ENCODE results near the gene PTPN7. TPM values are rescaled to one million over a fixed set of nuclear protein-coding genes. Genes with fewer than 3 reads are reported as not detected.

The PTPN7 gene
- total and polyA plus RNA-seq, 2 of the 13 experiments (the other 11 are each of a cell fraction or from before 2014, with no cell fraction given) = not detected

- TF ChIP-seq, protein P1, sequence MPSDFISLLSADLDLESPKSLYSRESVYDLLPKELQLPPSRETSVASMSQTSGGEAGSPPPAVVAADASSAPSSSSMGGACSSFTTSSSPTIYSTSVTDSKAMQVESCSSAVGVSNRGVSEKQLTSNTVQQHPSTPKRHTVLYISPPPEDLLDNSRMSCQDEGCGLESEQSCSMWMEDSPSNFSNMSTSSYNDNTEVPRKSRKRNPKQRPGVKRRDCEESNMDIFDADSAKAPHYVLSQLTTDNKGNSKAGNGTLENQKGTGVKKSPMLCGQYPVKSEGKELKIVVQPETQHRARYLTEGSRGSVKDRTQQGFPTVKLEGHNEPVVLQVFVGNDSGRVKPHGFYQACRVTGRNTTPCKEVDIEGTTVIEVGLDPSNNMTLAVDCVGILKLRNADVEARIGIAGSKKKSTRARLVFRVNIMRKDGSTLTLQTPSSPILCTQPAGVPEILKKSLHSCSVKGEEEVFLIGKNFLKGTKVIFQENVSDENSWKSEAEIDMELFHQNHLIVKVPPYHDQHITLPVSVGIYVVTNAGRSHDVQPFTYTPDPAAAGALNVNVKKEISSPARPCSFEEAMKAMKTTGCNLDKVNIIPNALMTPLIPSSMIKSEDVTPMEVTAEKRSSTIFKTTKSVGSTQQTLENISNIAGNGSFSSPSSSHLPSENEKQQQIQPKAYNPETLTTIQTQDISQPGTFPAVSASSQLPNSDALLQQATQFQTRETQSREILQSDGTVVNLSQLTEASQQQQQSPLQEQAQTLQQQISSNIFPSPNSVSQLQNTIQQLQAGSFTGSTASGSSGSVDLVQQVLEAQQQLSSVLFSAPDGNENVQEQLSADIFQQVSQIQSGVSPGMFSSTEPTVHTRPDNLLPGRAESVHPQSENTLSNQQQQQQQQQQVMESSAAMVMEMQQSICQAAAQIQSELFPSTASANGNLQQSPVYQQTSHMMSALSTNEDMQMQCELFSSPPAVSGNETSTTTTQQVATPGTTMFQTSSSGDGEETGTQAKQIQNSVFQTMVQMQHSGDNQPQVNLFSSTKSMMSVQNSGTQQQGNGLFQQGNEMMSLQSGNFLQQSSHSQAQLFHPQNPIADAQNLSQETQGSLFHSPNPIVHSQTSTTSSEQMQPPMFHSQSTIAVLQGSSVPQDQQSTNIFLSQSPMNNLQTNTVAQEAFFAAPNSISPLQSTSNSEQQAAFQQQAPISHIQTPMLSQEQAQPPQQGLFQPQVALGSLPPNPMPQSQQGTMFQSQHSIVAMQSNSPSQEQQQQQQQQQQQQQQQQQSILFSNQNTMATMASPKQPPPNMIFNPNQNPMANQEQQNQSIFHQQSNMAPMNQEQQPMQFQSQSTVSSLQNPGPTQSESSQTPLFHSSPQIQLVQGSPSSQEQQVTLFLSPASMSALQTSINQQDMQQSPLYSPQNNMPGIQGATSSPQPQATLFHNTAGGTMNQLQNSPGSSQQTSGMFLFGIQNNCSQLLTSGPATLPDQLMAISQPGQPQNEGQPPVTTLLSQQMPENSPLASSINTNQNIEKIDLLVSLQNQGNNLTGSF (CRISPR knock-in tag; IDR thresholded peaks at IDR 0.05) = no peak
- TF ChIP-seq, protein P2, sequence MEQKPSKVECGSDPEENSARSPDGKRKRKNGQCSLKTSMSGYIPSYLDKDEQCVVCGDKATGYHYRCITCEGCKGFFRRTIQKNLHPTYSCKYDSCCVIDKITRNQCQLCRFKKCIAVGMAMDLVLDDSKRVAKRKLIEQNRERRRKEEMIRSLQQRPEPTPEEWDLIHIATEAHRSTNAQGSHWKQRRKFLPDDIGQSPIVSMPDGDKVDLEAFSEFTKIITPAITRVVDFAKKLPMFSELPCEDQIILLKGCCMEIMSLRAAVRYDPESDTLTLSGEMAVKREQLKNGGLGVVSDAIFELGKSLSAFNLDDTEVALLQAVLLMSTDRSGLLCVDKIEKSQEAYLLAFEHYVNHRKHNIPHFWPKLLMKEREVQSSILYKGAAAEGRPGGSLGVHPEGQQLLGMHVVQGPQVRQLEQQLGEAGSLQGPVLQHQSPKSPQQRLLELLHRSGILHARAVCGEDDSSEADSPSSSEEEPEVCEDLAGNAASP (CRISPR knock-in tag; IDR thresholded peaks at IDR 0.05; ENCODE audit: borderline replicate concordance) = no peak
- TF ChIP-seq NCOA5 (CRISPR knock-in tag; IDR thresholded peaks at IDR 0.05) = no peak
- no peak for TF ChIP-seq HOXA7 (CRISPR knock-in tag; IDR thresholded peaks at IDR 0.05)
- TF ChIP-seq ZNF431 (CRISPR knock-in tag; IDR thresholded peaks at IDR 0.05; ENCODE audit: borderline replicate concordance, low read depth) = no peak
- TF ChIP-seq ZNF510 (CRISPR knock-in tag; IDR thresholded peaks at IDR 0.05; ENCODE audit: low read depth) = no peak
Measured at GRCh38 chr1:202168861-202169260, 8.5 kb upstream of the PTPN7 start (continued).
